Activated B cell treated with CpG ODN at 0.5 μM for 24 hours (primary cell): Measurements from ENCODE around the gene SRL. TPM values are rescaled to one million over a fixed set of nuclear protein-coding genes. Genes with fewer than 3 reads are reported as not detected.

Source experiments
- ATAC-seq: fragments of 200-7000 bp; cut with Tn5 transposase; one replicate; pipeline ENCODE4 v1.10.0; 2021; ENCODE audit warnings: low read depth, mild to moderate bottlenecking, moderate library complexity
- CTCF ChIA-PET: fragments of 350-600 bp; sonication (Branson Sonifier 250); formaldehyde crosslinking; loops from one replicate; lab custom pipeline; 2021; ENCODE audit warnings: antibody characterized with exemption; lab: Charles Lee
- POLR2A ChIA-PET: fragments of 350-600 bp; sonication (Branson Sonifier 250); formaldehyde crosslinking; loops from one replicate; lab custom pipeline; 2021; ENCODE audit warnings: antibody characterized with exemption; lab: Charles Lee
- DNase-seq: peaks from one replicate; pipeline ENCODE4 v3.0.0; 2022
- H3K27ac Mint-ChIP-seq: one replicate; pipeline ENCODE4 v1.8.0; 2020; ENCODE audit warnings: mixed read lengths
- H3K27me3 Mint-ChIP-seq: one replicate; pipeline ENCODE4 v1.8.0; 2021; ENCODE audit warnings: mixed read lengths
- H3K36me3 Mint-ChIP-seq: one replicate; pipeline ENCODE4 v1.8.0; 2021; ENCODE audit warnings: low read depth, mixed read lengths
- H3K4me1 Mint-ChIP-seq: one replicate; pipeline ENCODE4 v1.8.0; 2021; ENCODE audit warnings: mixed read lengths
- H3K4me3 Mint-ChIP-seq: one replicate; pipeline ENCODE4 v1.8.0; 2020; ENCODE audit warnings: mild to moderate bottlenecking, mixed read lengths
- H3K9me3 Mint-ChIP-seq: one replicate; pipeline ENCODE4 v1.8.0; 2020; ENCODE audit warnings: mixed read lengths
- CTCF ChIP-seq: fragments of 200-600 bp; IDR thresholded peaks from one replicate; pipeline ENCODE4 v1.8.0; 2022; ENCODE audit warnings: antibody characterized with exemption, mild to moderate bottlenecking
- intact Hi-C: fragments of 100-400 bp; cut with micrococcal nuclease; formaldehyde crosslinking; loops from one replicate; pipeline ENCODE4 v1.15.1; 2024
- total RNA-seq: library from RNA; stranded (reverse); gene quantifications from 2 replicates; pipeline ENCODE4 v1.2.3, GENCODE V29; 2022

SRL gene
- total RNA-seq, 1 donor from 2014 or later: not detected

GRCh38 chr16:4266372-4266771, 24.5 kb upstream of the SRL start:
- intact Hi-C loops: no loop called here
- DNase-seq: no peak
- no peak overlapping the region for H3K27ac Mint-ChIP-seq

GRCh38 chr16:4265676-4266075, 23.8 kb upstream of the SRL start:
- intact Hi-C loops: no loop called here
- DNase-seq (no peak), ATAC-seq (no peak)
- TF ChIP-seq CTCF: no peak
- ChIA-PET POLR2A (no interaction called here), CTCF (interaction anchor here (0.8 kb wide), 1 partner anchor 12 kb away, joined by 6 read pairs; no protein-coding TSS in a partner anchor)
- Mint-ChIP-seq H3K27ac (no peak overlapping the region), H3K27me3 (no peaks in the 10 kb centered on the region), H3K9me3 (no peaks in the 10 kb centered on the region), H3K4me1 (peaks cover 7% of the 10 kb centered on the region), H3K36me3 (peaks cover 26% of the 10 kb centered on the region), H3K4me3 (no peak overlapping the region)

More at GRCh38 chr16:4266372-4266771, 24.5 kb upstream of the SRL start:
- ChIA-PET CTCF (interaction anchor here (0.8 kb wide), 1 partner anchor 12 kb away, joined by 6 read pairs; no protein-coding TSS in a partner anchor), POLR2A (interaction anchor here (0.6 kb wide), 2 partner anchors 10 to 192 kb away, joined by 5 to 8 read pairs; no protein-coding TSS in a partner anchor)
- H3K36me3 Mint-ChIP-seq: peaks cover 20% of the 10 kb centered on the region
- H3K4me3 Mint-ChIP-seq: no peak overlapping the region
- no peaks in the 10 kb centered on the region for H3K27me3 Mint-ChIP-seq
- H3K9me3 Mint-ChIP-seq: no peaks in the 10 kb centered on the region
- TF ChIP-seq CTCF: no peak
- no peak for ATAC-seq
- peaks cover 9% of the 10 kb centered on the region for H3K4me1 Mint-ChIP-seq

GRCh38 chr16:4264546-4264945, 22.7 kb upstream of the SRL start:
- ChIA-PET POLR2A (no interaction called here), CTCF (interaction anchor here (0.8 kb wide), 1 partner anchor 10 kb away, joined by 3 read pairs; no protein-coding TSS in a partner anchor)
- DNase-seq: no peak

GRCh38 chr16:4263504-4264436, 21.9 kb upstream of the SRL start:
- TF ChIP-seq CTCF: no peak
- peaks cover 37% of the 10 kb centered on the region for H3K36me3 Mint-ChIP-seq
- no peak overlapping the region for H3K4me3 Mint-ChIP-seq
- intact Hi-C loops: no loop called here
- DNase-seq: no peak
- CTCF ChIA-PET: no interaction called here
- peaks cover 6% of the 10 kb centered on the region for H3K4me1 Mint-ChIP-seq
- ATAC-seq: peak; percentile 34
- no peak overlapping the region for H3K27ac Mint-ChIP-seq
- POLR2A ChIA-PET: no interaction called here
- no peaks in the 10 kb centered on the region for H3K27me3 Mint-ChIP-seq
- no peaks in the 10 kb centered on the region for H3K9me3 Mint-ChIP-seq

More at GRCh38 chr16:4264546-4264945, 22.7 kb upstream of the SRL start:
- no peak for ATAC-seq
- Mint-ChIP-seq H3K9me3 (no peaks in the 10 kb centered on the region), H3K27me3 (no peaks in the 10 kb centered on the region), H3K27ac (no peak overlapping the region), H3K4me1 (peaks cover 6% of the 10 kb centered on the region), H3K36me3 (peaks cover 32% of the 10 kb centered on the region), H3K4me3 (no peak overlapping the region)
- intact Hi-C loops: no loop called here
- TF ChIP-seq CTCF: no peak

GRCh38 chr16:4262303-4262835, 20.5 kb upstream of the SRL start:
- ATAC-seq (no peak), DNase-seq (no peak)
- no peak for TF ChIP-seq CTCF
- H3K27me3 Mint-ChIP-seq: no peaks in the 10 kb centered on the region
- H3K9me3 Mint-ChIP-seq: no peaks in the 10 kb centered on the region
- ChIA-PET CTCF (interaction anchor here (1.5 kb wide), 1 partner anchor 8 kb away, joined by 5 read pairs; no protein-coding TSS in a partner anchor), POLR2A (interaction anchor here (0.8 kb wide), 1 partner anchor 9 kb away, joined by 3 read pairs; no protein-coding TSS in a partner anchor)
- H3K4me1 Mint-ChIP-seq: peaks cover under 1% of the 10 kb centered on the region
- intact Hi-C loops: no loop called here
- peaks cover 40% of the 10 kb centered on the region for H3K36me3 Mint-ChIP-seq
- no peak overlapping the region for H3K4me3 Mint-ChIP-seq
- no peak overlapping the region for H3K27ac Mint-ChIP-seq
